C4-2B (cell line): Measurements from ENCODE around the gene WIZ.

Source experiments
- H3K27ac ChIP-seq: fragments of 450-650 bp; 2 replicates; pipeline ENCODE4 v1.5.1; 2017
- CTCF ChIP-seq: fragments of 450-650 bp; conservative IDR thresholded peaks from 2 replicates; pipeline ENCODE4 v1.5.1; 2017; ENCODE audit warnings: mild to moderate bottlenecking
- ZFX ChIP-seq: fragments of 450-650 bp; IDR thresholded peaks from 2 replicates; pipeline ENCODE4 v1.6.1; 2017

Gene WIZ

GRCh38 chr19:15429825-15430467 is 19.8 kb downstream of the WIZ start:
- 0 out of 2 replicates have a peak overlapping the region, but pooled peaks have one; percentile 80 for H3K27ac ChIP-seq
- TF ChIP-seq CTCF (no peak), ZFX (no peak)

GRCh38 chr19:15428956-15429824 is 20.6 kb downstream of the WIZ start:
- no peak overlapping the region for H3K27ac ChIP-seq
- TF ChIP-seq CTCF (no peak), ZFX (no peak)

- TF ChIP-seq CTCF = no peak
- TF ChIP-seq ZFX = no peak
- no peak overlapping the region for H3K27ac ChIP-seq
Measured at GRCh38 chr19:15427991-15428471, 21.7 kb downstream of the WIZ start.

- TF ChIP-seq ZFX (no peak), CTCF (no peak)
- no peak overlapping the region for H3K27ac ChIP-seq
Measured at GRCh38 chr19:15427350-15427700, 22.4 kb downstream of the WIZ start.

GRCh38 chr19:15426485-15427349 is 23.0 kb downstream of the WIZ start:
- TF ChIP-seq ZFX (no peak), CTCF (no peak)
- H3K27ac ChIP-seq = no peak overlapping the region

- TF ChIP-seq ZFX (no peak), CTCF (no peak)
- no peak overlapping the region for H3K27ac ChIP-seq
Measured at GRCh38 chr19:15425321-15425950, 24.3 kb downstream of the WIZ start.
